Activated CD4-positive, alpha-beta T cell treated with anti-CD3 and anti-CD28 coated beads for 36 hours (primary cell): ENCODE measurements around the gene KRT75. TPM values are rescaled to one million over a fixed set of nuclear protein-coding genes. Genes with fewer than 3 reads are reported as not detected.
"Not testable (repeated sequence)": the region's sequence is repeated elsewhere in the genome, so short reads cannot be mapped to it uniquely, and the experiment has no call there.

Experiments used
- ATAC-seq: fragments of 200-7000 bp; cut with Tn5 transposase; one replicate; pipeline ENCODE4 v1.10.0; 2021; ENCODE audit warnings: mild to moderate bottlenecking, moderate library complexity
- CTCF ChIA-PET: fragments of 350-600 bp; sonication (Branson Sonifier 250); formaldehyde crosslinking; loops from one replicate; lab custom pipeline; 2021; ENCODE audit warnings: antibody characterized with exemption; lab: Charles Lee
- POLR2A ChIA-PET: fragments of 350-600 bp; sonication (Branson Sonifier 250); formaldehyde crosslinking; loops from one replicate; lab custom pipeline; 2021; ENCODE audit warnings: antibody characterized with exemption, inconsistent platforms; lab: Charles Lee
- DNase-seq: peaks from one replicate; pipeline ENCODE4 v3.0.0-alpha.2; 2020
- H3K27ac Mint-ChIP-seq: one replicate; pipeline ENCODE4 v1.8.0; 2021; ENCODE audit warnings: mixed read lengths
- H3K27me3 Mint-ChIP-seq: one replicate; pipeline ENCODE4 v1.8.0; 2021; ENCODE audit warnings: mixed read lengths
- H3K36me3 Mint-ChIP-seq: one replicate; pipeline ENCODE4 v1.8.0; 2021; ENCODE audit warnings: low read depth, mixed read lengths
- H3K4me1 Mint-ChIP-seq: one replicate; pipeline ENCODE4 v1.8.0; 2021; ENCODE audit warnings: mixed read lengths
- H3K4me3 Mint-ChIP-seq: one replicate; pipeline ENCODE4 v1.8.0; 2021; ENCODE audit warnings: mild to moderate bottlenecking, moderate library complexity, mixed read lengths
- H3K9me3 Mint-ChIP-seq: one replicate; pipeline ENCODE4 v1.8.0; 2021; ENCODE audit warnings: low read depth, mixed read lengths
- intact Hi-C, 2 experiments: fragments of 100-400 bp; cut with DNase I in 1 of 2; cut with micrococcal nuclease in 1 of 2; formaldehyde crosslinking; loops; one replicate each; pipeline versions ENCODE4 v1.14.2 to v1.15.1; 2022 to 2024; cut with DNase I, micrococcal nuclease
- total RNA-seq, 2 experiments: library from RNA; stranded (reverse); gene quantifications; one replicate each; pipeline ENCODE4 v1.2.3, GENCODE V29; 2021

Gene KRT75
- total RNA-seq, 2 experiments from 2014 or later, result not detected

DNA sequence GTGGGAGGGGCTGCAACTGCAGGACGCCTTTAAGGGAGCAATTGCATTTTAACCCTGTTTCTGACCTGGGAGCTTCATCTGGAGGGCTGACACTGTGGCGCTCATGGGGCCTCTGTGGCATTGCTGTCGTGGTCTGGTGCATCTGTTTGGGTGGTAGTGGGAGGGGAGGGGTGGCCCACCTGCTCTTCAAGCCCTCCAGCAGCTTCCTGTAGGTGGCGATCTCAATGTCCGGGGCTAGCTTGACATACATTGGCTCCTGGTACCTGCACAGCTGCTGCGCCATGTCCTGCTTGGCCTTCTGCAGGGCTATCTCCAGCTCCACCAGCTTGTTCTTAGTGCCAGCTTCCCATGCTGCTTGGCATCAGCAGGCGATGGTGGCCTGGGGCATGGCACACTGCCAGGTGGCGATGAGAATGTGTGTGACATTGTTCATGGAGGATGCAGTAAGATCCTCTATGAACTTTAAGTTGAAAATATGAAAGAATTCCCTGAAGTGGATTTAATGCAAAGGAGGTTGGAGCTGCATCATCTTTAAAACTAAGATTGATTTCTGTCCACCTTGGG lies 20.3 kb downstream of the KRT75 start:
- H3K36me3 Mint-ChIP-seq, result no peaks in the 10 kb centered on the region
- no peak overlapping the region for H3K27ac Mint-ChIP-seq
- ChIA-PET CTCF (interaction anchor here (0.6 to 0.7 kb wide), 3 partner anchors 103 to 737 kb away, joined by 3 read pairs; no protein-coding TSS in a partner anchor), POLR2A (no interaction called here)
- H3K9me3 Mint-ChIP-seq, result no peaks in the 10 kb centered on the region
- DNase-seq (no peak), ATAC-seq (no peak)
- H3K4me1 Mint-ChIP-seq, result no peaks in the 10 kb centered on the region
- H3K27me3 Mint-ChIP-seq, result no peaks in the 10 kb centered on the region
- no peak overlapping the region for H3K4me3 Mint-ChIP-seq
- intact Hi-C loops, result no loop called here

GRCh38 chr12:52413202-52413601 lies 21.0 kb downstream of the KRT75 start:
- ATAC-seq (no peak), DNase-seq (no peak)
- H3K27ac Mint-ChIP-seq, result no peak overlapping the region
- H3K36me3 Mint-ChIP-seq, result no peaks in the 10 kb centered on the region
- CTCF ChIA-PET, result interaction anchor here (0.6 to 0.9 kb wide), 2 partner anchors 120 to 137 kb away, joined by 3 read pairs; no protein-coding TSS in a partner anchor
- POLR2A ChIA-PET, result interaction anchor here (0.7 kb wide), 1 partner anchor 26 kb away, joined by 3 read pairs; no protein-coding TSS in a partner anchor
- no peaks in the 10 kb centered on the region for H3K27me3 Mint-ChIP-seq
- H3K4me3 Mint-ChIP-seq, result no peak overlapping the region
- no peaks in the 10 kb centered on the region for H3K4me1 Mint-ChIP-seq
- no peaks in the 10 kb centered on the region for H3K9me3 Mint-ChIP-seq
- intact Hi-C loops, result no loop called here

DNA sequence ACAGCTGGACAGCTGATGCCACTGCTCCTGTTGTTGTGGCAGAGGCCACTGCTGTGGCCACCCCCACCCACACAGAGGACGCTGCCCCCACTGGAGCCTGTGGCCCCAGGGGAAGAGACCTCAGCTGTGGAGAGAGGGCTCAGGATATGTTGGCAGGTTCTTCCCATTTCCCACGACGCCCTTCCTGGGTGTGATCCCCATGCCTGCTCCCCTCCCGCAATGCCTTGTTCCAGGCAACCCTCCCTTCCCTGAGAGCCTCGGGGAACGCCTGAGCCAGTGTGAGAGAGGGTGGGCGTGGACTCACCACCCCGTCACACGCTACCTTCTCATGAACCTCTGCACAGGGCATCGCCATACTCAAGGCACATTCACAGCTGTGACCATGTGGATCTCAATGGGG lies 22.4 kb downstream of the KRT75 start:
- ATAC-seq, result no peak
- ChIA-PET CTCF (interaction anchor here (0.6 kb wide), 3 partner anchors 84 to 156 kb away, joined by 3 read pairs; no protein-coding TSS in a partner anchor), POLR2A (no interaction called here)
- Mint-ChIP-seq H3K4me3 (no peak overlapping the region), H3K4me1 (no peaks in the 10 kb centered on the region), H3K27me3 (no peaks in the 10 kb centered on the region), H3K9me3 (no peaks in the 10 kb centered on the region), H3K36me3 (no peaks in the 10 kb centered on the region), H3K27ac (no peak overlapping the region)
- intact Hi-C loops, result no loop called here
- DNase-seq, result no peak

DNA sequence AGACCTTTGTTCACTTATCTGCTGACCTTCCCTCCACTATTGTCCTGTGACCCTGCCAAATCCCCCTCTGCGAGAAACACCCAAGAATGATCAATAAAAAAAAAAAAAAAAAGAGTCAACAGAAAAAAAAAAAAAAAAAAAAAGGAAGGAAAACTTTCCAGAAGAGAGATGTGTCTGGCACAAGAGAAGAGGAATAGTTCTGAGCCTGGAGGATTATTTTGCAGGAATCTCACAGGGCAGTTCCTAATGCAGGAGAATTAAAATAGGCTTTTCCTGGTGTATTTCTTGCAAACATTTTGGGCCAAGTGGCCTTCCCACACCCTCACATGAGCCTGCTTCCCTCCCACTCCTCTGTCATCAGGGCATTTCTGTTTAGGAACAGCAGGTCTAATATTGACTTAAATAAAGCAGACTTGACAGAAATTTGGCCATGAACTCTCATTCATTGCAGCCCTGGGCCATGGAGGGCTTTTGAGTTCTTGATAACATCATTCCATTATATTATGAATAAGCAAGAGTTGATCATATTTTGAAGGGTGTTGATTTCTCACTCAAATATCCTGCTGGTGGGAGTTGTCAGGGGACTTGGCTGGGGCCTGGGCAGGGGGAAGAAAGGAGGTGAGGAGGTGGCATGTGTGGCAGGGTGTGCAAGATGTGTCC lies 23.5 kb downstream of the KRT75 start:
- CTCF ChIA-PET, POLR2A ChIA-PET, intact Hi-C loops, H3K36me3 Mint-ChIP-seq, H3K27ac Mint-ChIP-seq, H3K4me3 Mint-ChIP-seq, ATAC-seq, H3K9me3 Mint-ChIP-seq, DNase-seq, H3K4me1 Mint-ChIP-seq, H3K27me3 Mint-ChIP-seq: not testable (repeated sequence)

DNA sequence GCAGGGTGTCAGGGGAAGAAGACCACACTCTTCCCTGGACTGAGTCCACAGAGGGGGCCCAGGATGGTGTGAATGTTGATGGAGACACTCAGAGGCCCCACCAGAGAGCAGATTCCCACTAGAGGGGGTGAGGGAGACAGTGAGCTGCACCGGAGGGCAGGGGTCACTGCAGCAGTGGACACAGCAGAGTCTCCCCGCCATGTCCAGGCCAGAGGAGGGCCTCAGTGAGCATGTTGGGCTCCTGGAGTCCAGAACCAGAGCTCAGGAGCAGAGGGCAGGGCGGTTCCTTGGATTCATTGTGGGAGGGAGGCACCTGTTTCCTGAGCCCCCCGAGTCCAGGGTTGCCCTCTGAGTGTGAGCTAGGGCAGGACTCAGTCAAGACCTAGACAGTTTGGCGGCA lies 26.3 kb downstream of the KRT75 start:
- Mint-ChIP-seq H3K36me3 (no peaks in the 10 kb centered on the region), H3K27me3 (no peaks in the 10 kb centered on the region), H3K4me3 (no peak overlapping the region), H3K9me3 (no peaks in the 10 kb centered on the region), H3K4me1 (no peaks in the 10 kb centered on the region), H3K27ac (no peak overlapping the region)
- intact Hi-C loops, result no loop called here
- no peak for ATAC-seq
- no peak for DNase-seq
- CTCF ChIA-PET, result interaction anchor here (0.8 kb wide), 1 partner anchor 355 kb away, joined by 3 read pairs; no protein-coding TSS in a partner anchor
- POLR2A ChIA-PET, result no interaction called here

DNA sequence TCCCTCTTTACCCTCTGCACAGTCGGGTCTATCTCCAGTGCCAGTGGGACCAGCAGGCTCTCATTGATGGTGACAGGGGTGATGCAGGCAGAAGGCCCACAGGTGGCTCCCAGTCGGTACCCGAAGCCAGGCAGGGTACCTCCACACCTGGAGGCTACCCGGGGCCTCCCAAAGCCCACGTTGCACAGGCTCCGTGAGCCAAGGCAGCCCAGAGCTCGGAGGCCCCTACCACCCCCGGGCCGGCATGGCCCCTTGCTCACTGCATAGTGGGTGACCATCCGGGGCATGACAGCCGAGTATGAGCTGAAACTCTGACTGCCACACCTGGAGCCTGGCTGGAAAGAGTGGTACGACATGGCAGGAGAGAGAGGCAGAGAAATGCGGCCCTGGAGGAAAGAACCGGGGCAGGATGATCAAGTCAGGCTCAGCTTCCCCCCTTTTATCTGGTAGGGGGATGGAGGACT lies 28.2 kb downstream of the KRT75 start, which contains the start of gene KRT82:
KRT82 (minus strand) TSS at position 414 of the 464 bp plus-strand sequence; CDS start at position 356, 58 bp downstream.
- intact Hi-C loops, result no loop called here
- H3K4me1 Mint-ChIP-seq, result no peaks in the 10 kb centered on the region
- ChIA-PET POLR2A (no interaction called here), CTCF (no interaction called here)
- DNase-seq (no peak), ATAC-seq (no peak)
- no peaks in the 10 kb centered on the region for H3K27me3 Mint-ChIP-seq
- no peaks in the 10 kb centered on the region for H3K9me3 Mint-ChIP-seq
- no peak within 1 kb of the TSS for H3K27ac Mint-ChIP-seq
- no peaks in the 10 kb centered on the region for H3K36me3 Mint-ChIP-seq
- no peak within 1 kb of the TSS for H3K4me3 Mint-ChIP-seq

DNA sequence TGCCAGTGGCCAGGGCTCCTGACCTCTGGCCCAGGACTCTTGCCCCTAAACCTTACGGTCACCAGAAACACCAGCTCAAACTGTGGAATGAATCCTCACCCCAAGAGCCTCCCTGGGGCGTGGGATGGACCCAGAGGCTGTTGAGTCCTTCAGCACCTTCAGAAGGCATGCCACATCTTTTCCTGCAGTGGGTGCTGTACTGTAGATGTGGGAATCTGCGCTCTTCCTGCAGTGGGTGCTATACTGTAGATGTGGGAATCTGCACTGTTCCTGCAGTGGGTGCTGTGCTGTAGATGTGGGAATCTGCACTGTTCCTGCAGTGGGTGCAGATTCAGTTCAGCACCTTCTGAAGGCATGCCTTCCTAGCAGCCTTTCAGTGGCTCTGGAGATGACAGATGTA lies 29.2 kb downstream of the KRT75 start:
- Mint-ChIP-seq H3K27me3 (no peaks in the 10 kb centered on the region), H3K36me3 (no peaks in the 10 kb centered on the region), H3K9me3 (no peaks in the 10 kb centered on the region), H3K4me3 (no peak overlapping the region), H3K27ac (no peak overlapping the region), H3K4me1 (no peaks in the 10 kb centered on the region)
- POLR2A ChIA-PET, result no interaction called here
- CTCF ChIA-PET, result no interaction called here
- DNase-seq, result no peak
- intact Hi-C loops, result no loop called here
- ATAC-seq, result no peak

DNA sequence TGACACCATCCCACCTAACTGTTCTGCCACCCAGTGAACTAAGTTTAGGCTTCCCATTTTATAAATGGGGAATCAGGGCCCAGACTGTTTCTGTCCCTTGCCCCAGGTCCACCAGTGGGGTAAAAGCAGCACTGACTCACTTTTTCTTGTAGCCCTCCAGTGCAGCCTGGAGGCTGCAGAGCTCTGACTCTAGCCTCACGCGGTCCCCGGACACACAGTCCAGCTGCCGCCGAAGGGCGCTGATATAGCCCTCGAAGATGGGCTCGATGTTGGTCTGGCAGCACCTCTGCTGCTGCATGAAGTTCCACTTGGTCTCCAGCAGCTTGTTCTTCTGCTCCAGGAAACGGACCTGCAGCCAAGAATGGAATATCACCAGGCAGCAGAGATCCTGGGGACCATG lies 30.6 kb downstream of the KRT75 start:
- H3K9me3 Mint-ChIP-seq, result no peaks in the 10 kb centered on the region
- CTCF ChIA-PET, result no interaction called here
- H3K36me3 Mint-ChIP-seq, result no peaks in the 10 kb centered on the region
- DNase-seq (no peak), ATAC-seq (no peak)
- no peak overlapping the region for H3K4me3 Mint-ChIP-seq
- H3K4me1 Mint-ChIP-seq, result no peaks in the 10 kb centered on the region
- no peaks in the 10 kb centered on the region for H3K27me3 Mint-ChIP-seq
- POLR2A ChIA-PET, result no interaction called here
- H3K27ac Mint-ChIP-seq, result no peak overlapping the region
- intact Hi-C loops, result no loop called here

GRCh38 chr12:52402873-52403540 lies 31.2 kb downstream of the KRT75 start:
- ChIA-PET CTCF (no interaction called here), POLR2A (no interaction called here)
- Mint-ChIP-seq H3K4me3 (no peak overlapping the region), H3K9me3 (no peaks in the 10 kb centered on the region), H3K27ac (no peak overlapping the region), H3K36me3 (no peaks in the 10 kb centered on the region), H3K27me3 (no peaks in the 10 kb centered on the region), H3K4me1 (no peaks in the 10 kb centered on the region)
- DNase-seq (no peak), ATAC-seq (no peak)
- intact Hi-C loops, result no loop called here

- CTCF ChIA-PET, result no interaction called here
- H3K27me3 Mint-ChIP-seq, result no peaks in the 10 kb centered on the region
- H3K4me3 Mint-ChIP-seq, result no peak overlapping the region
- POLR2A ChIA-PET, result no interaction called here
- ATAC-seq (no peak), DNase-seq (no peak)
- no peaks in the 10 kb centered on the region for H3K36me3 Mint-ChIP-seq
- H3K4me1 Mint-ChIP-seq, result no peaks in the 10 kb centered on the region
- intact Hi-C loops, result no loop called here
- no peaks in the 10 kb centered on the region for H3K9me3 Mint-ChIP-seq
- H3K27ac Mint-ChIP-seq, result no peak overlapping the region
These were observed 31.8 kb downstream of the KRT75 start for GRCh38 chr12:52402377-52402776.

GRCh38 chr12:52401926-52402325 lies 32.2 kb downstream of the KRT75 start:
- H3K4me3 Mint-ChIP-seq, result no peak overlapping the region
- H3K36me3 Mint-ChIP-seq, result no peaks in the 10 kb centered on the region

More at GRCh38 chr12:52401926-52402325, 32.2 kb downstream of the KRT75 start:
- Mint-ChIP-seq H3K27ac (no peak overlapping the region), H3K9me3 (no peaks in the 10 kb centered on the region), H3K27me3 (peaks cover 1% of the 10 kb centered on the region), H3K4me1 (no peaks in the 10 kb centered on the region)
- no peak for ATAC-seq
- ChIA-PET CTCF (interaction anchor here (0.9 kb wide), 1 partner anchor 28 kb away, joined by 4 read pairs; no protein-coding TSS in a partner anchor), POLR2A (no interaction called here)
- intact Hi-C loops, result no loop called here
- no peak for DNase-seq
